ENCODE results near the gene PHAF1. TPM values are rescaled to one million over a fixed set of nuclear protein-coding genes. Genes with fewer than 3 reads are reported as not detected.

PHAF1 gene
- total and polyA plus RNA-seq, 4 donors, result 26.6 to 42.4 (median 28.4) TPM

DNA sequence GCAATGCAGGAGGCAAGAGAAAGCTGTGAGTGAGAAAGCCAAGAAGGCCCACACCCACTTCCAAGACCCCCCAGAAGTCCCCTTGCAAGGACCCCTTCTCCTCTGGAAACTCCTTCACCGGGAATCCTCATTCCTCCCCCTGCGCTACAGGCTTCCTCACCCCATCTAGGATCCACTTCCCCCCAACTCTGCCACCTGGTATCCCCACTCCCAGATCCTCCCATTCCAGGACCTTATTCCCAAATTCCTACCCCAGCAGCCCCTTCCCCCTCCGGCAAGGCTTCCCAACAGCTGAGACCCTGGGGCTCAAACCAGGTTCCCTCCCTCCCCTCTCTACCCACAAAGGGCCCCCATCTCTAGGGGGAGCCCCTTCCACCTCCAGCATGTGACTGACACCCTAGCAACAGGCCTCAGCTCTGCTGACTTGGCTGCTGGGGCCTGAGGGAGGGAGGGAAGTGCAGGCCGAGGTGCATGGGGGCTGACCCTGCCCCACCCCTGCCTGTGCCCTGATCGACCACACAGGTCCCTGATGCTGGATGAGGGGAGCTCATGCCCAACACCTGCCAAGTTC, 56.9 kb downstream of the PHAF1 start:
- no peak for DNase-seq (ENCODE audit: low spot score)
- 83% methylated on average over 5 of the region's 5 CpGs for WGBS
- Histone ChIP-seq H3K4me3 (ENCODE audit: low read depth in 1 of 3, low read length in 3 of 3) (no peak overlapping the region), H3K9me3 (ENCODE audit: control insufficient read depth in 4 of 4, low read length in 3 of 4) (no peaks in the 10 kb centered on the region), H3K9ac (ENCODE audit: low read depth in 1 of 2, low read length in 2 of 2) (no peak overlapping the region), H3K4me1 (ENCODE audit: control insufficient read depth in 4 of 4, insufficient read depth in 4 of 4, low read length in 3 of 4) (peaks cover 29 to 37% (median 32%) of the 10 kb centered on the region in 4 donors), H3K27me3 (ENCODE audit: control insufficient read depth in 4 of 4, insufficient read depth in 4 of 4, low read length in 3 of 4) (no peaks in the 10 kb centered on the region), H3K36me3 (ENCODE audit: control insufficient read depth in 4 of 4, insufficient read depth in 3 of 4, low read depth in 1 of 4, low read length in 3 of 4) (peaks cover 0 to 2% (median 0%) of the 10 kb centered on the region in 4 donors), H3K27ac (ENCODE audit: low read depth in 1 of 2, low read length in 2 of 2) (no peak overlapping the region)
- TF ChIP-seq HNF4A (conservative IDR thresholded peaks at IDR 0.05) (no peak), JUND (IDR thresholded peaks at IDR 0.05) (no peak), FOXA1 (IDR thresholded peaks at IDR 0.05) (no peak), YY1 (IDR thresholded peaks at IDR 0.05) (no peak), RAD21 (IDR thresholded peaks at IDR 0.05) (no peak), MAX (IDR thresholded peaks at IDR 0.05) (no peak), GABPA (IDR thresholded peaks at IDR 0.05 in 1 of 2, conservative IDR thresholded peaks at IDR 0.05 in 1 of 2) (no peak)
- TF ChIP-seq, protein P1, sequence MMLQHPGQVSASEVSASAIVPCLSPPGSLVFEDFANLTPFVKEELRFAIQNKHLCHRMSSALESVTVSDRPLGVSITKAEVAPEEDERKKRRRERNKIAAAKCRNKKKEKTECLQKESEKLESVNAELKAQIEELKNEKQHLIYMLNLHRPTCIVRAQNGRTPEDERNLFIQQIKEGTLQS (IDR thresholded peaks at IDR 0.05), result no peak
- TF ChIP-seq, protein P2, sequence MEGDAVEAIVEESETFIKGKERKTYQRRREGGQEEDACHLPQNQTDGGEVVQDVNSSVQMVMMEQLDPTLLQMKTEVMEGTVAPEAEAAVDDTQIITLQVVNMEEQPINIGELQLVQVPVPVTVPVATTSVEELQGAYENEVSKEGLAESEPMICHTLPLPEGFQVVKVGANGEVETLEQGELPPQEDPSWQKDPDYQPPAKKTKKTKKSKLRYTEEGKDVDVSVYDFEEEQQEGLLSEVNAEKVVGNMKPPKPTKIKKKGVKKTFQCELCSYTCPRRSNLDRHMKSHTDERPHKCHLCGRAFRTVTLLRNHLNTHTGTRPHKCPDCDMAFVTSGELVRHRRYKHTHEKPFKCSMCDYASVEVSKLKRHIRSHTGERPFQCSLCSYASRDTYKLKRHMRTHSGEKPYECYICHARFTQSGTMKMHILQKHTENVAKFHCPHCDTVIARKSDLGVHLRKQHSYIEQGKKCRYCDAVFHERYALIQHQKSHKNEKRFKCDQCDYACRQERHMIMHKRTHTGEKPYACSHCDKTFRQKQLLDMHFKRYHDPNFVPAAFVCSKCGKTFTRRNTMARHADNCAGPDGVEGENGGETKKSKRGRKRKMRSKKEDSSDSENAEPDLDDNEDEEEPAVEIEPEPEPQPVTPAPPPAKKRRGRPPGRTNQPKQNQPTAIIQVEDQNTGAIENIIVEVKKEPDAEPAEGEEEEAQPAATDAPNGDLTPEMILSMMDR (IDR thresholded peaks at IDR 0.05; ENCODE audit: low read depth, low read length, missing input control), result no peak

- H3K36me3 ChIP-seq (ENCODE audit: control insufficient read depth in 4 of 4, insufficient read depth in 3 of 4, low read depth in 1 of 4, low read length in 3 of 4), result peaks cover 0 to 2% (median 0%) of the 10 kb centered on the region in 4 donors
- TF ChIP-seq, protein P1 (IDR thresholded peaks at IDR 0.05), result no peak
- TF ChIP-seq JUND (IDR thresholded peaks at IDR 0.05) (no peak), FOXA1 (IDR thresholded peaks at IDR 0.05) (no peak), REST (IDR thresholded peaks at IDR 0.05) (no peak), HNF4G (IDR thresholded peaks at IDR 0.05) (no peak), RAD21 (IDR thresholded peaks at IDR 0.05) (no peak), ZBTB33 (IDR thresholded peaks at IDR 0.05) (no peak), GABPA (IDR thresholded peaks at IDR 0.05 in 1 of 2, conservative IDR thresholded peaks at IDR 0.05 in 1 of 2) (no peak), RXRA (IDR thresholded peaks at IDR 0.05) (no peak), NR2F2 (IDR thresholded peaks at IDR 0.05) (no peak), MAX (IDR thresholded peaks at IDR 0.05) (no peak), EGR1 (IDR thresholded peaks at IDR 0.05; ENCODE audit: low read depth in 2 of 2) (no peak), HNF4A (conservative IDR thresholded peaks at IDR 0.05) (no peak), FOXA2 (IDR thresholded peaks at IDR 0.05) (no peak), YY1 (IDR thresholded peaks at IDR 0.05) (no peak), SP1 (IDR thresholded peaks at IDR 0.05) (no peak), TAF1 (conservative IDR thresholded peaks at IDR 0.05) (no peak)
- TF ChIP-seq, protein P2 (IDR thresholded peaks at IDR 0.05; ENCODE audit: low read depth, low read length, missing input control), result no peak
- no peak overlapping the region for H3K4me3 ChIP-seq (ENCODE audit: low read depth in 1 of 3, low read length in 3 of 3)
- 94% methylated on average over 7 of the region's 7 CpGs for WGBS
- no peak overlapping the region for H3K27ac ChIP-seq (ENCODE audit: low read depth in 1 of 2, low read length in 2 of 2)
- DNase-seq (ENCODE audit: low spot score), result no peak
- H3K9ac ChIP-seq (ENCODE audit: low read depth in 1 of 2, low read length in 2 of 2), result no peak overlapping the region
- no peaks in the 10 kb centered on the region for H3K27me3 ChIP-seq (ENCODE audit: control insufficient read depth in 4 of 4, insufficient read depth in 4 of 4, low read length in 3 of 4)
- H3K4me1 ChIP-seq (ENCODE audit: control insufficient read depth in 4 of 4, insufficient read depth in 4 of 4, low read length in 3 of 4), result peaks cover 29 to 34% (median 30%) of the 10 kb centered on the region in 4 donors
- H3K9me3 ChIP-seq (ENCODE audit: control insufficient read depth in 4 of 4, low read length in 3 of 4), result no peaks in the 10 kb centered on the region
Measured at GRCh38 chr16:67167588-67167987, 57.8 kb downstream of the PHAF1 start.
